Fibroblast of the aortic adventitia (primary cell): ENCODE data around the gene TUBGCP6. TPM values are rescaled to one million over a fixed set of nuclear protein-coding genes. Genes with fewer than 3 reads are reported as not detected.

ENCODE experiments used
- DNase-seq: peaks from one replicate; pipeline ENCODE4 v3.0.0-alpha.2; 2010; ENCODE audit warnings: low read depth
- H3K4me3 ChIP-seq: 2 replicates; pipeline ENCODE4 v1.5.1; 2011; ENCODE audit warnings: low read depth, mild to moderate bottlenecking, control low read depth, low read length, moderate library complexity
- total RNA-seq: library from RNA; depleted of rRNA; stranded (reverse); fragments of >200 nt; gene quantifications from 2 replicates; pipeline ENCODE4 v1.2.3, GENCODE V29; 2012; ENCODE audit warnings: low replicate concordance
- TF ChIP-seq, protein P1 (sequence below): IDR thresholded peaks from 2 replicates; pipeline ENCODE4 v1.5.1; 2011; ENCODE audit warnings: mild to moderate bottlenecking, low read length, control low read depth, inconsistent platforms; ENCODE audit not compliant: insufficient read depth

Gene TUBGCP6
- total RNA-seq, 1 donor: 23.6 TPM

DNA sequence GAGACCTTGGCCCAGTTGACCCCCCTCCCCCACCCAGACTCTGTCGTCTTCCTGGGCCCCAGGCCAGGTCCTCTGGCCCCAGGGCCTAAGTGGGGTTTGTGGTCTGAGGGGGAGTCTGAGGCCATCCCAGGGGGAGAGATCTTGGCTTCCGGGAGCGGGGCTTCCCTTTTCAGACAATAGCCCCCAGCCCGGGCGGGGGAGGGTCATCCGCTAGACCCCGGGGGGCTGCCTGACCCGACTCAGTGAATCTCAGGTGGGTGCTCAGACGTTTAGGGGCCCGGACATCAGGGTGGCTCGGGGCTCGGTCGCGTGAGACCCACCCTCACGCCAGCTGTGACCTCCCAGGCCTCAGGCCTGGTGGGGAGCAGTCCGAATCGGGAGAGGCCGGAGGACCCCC is 24.7 kb upstream of the TUBGCP6 start:
- TF ChIP-seq, protein P1, sequence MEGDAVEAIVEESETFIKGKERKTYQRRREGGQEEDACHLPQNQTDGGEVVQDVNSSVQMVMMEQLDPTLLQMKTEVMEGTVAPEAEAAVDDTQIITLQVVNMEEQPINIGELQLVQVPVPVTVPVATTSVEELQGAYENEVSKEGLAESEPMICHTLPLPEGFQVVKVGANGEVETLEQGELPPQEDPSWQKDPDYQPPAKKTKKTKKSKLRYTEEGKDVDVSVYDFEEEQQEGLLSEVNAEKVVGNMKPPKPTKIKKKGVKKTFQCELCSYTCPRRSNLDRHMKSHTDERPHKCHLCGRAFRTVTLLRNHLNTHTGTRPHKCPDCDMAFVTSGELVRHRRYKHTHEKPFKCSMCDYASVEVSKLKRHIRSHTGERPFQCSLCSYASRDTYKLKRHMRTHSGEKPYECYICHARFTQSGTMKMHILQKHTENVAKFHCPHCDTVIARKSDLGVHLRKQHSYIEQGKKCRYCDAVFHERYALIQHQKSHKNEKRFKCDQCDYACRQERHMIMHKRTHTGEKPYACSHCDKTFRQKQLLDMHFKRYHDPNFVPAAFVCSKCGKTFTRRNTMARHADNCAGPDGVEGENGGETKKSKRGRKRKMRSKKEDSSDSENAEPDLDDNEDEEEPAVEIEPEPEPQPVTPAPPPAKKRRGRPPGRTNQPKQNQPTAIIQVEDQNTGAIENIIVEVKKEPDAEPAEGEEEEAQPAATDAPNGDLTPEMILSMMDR: no peak
- DNase-seq: no peak
- H3K4me3 ChIP-seq: peak overlapping the region; percentile 64

DNA sequence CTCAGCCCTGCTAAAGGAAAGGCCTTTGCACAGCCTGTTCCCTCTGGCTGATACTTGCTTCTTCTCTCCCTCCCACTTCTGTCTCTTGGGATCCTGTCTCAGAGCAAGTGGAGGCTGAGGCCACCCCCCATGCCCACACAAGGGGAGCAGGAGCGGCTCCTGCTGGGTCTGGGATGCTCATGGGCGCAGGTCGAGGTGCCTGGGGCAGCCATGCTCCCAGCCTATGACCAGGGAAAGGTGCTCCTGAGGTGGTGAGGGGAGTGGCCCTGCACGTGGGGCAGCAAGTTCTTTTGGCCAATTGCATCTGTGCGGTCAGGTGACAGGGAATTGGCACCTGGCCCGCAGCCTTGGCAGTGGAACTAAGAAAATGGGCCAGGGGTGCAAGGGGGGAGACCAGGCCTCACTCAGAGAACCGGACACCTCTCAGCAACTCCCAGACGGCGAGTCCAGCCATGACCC is 23.9 kb upstream of the TUBGCP6 start:
- no peak for DNase-seq
- no peak overlapping the region for H3K4me3 ChIP-seq
- TF ChIP-seq, protein P1: no peak

DNA sequence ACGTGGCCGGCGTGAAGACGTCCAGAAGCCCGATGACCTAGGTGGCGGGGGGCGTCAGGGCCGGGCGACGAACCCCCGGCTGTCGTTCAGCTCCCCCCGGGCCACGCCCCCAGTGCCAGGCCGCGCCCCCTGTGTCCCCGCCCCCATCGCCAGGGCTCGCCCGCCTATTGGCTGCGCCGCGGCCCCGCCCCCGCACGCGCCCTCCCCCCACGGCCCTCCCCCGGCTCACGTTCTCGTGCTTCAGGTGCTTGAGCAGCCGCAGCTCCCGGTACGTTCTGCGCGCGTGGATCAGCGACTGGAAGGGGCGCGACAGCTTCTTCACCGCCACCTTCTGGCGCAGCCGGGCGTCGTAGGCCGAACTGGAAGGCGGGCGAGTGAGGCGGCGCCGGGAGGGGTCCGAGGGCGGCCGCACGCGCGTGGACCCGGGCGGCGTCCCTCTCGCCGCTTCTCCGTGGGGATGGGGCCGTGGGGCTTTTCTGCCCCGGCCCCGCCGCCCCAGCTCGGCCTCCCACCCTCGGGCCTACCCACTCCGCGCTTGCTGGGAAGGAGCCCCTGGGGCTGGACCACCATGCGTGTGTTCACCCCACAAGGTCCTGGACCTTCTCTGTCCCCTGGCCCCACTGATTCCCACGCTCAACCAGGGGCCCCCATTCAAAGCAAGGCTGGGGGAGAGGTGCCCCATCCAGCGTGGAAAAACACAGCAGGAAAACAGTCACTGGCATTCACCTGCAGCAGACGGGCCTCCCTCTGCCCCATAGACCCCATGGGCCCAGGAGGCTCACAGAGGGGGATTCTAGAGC is 23.0 kb upstream of the TUBGCP6 start:
- peak; percentile 43 for DNase-seq
- H3K4me3 ChIP-seq: peak overlapping the region; percentile 62
- TF ChIP-seq, protein P1: peak; percentile 18

DNA sequence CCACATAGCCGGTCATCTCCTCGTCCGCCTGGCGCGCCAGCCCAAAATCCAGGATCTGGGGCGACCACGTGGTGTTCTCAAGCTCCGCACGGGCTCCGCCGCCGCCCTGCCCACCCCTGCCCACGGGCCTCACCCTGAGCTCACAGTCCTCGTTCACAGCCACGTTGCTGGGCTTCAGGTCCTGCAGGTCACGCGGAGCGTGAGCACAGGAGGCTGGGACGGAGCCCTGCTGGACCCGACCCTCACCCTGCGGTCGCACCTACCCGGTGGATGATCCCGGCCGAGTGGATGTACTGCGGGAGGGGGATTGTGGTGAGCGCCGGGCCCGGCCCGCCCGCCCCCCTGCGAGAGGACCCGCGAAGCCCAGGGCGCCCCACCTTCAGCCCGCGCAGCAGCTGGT is 22.2 kb upstream of the TUBGCP6 start:
- no peak for DNase-seq
- TF ChIP-seq, protein P1: no peak
- peak overlapping the region; percentile 47 for H3K4me3 ChIP-seq

DNA sequence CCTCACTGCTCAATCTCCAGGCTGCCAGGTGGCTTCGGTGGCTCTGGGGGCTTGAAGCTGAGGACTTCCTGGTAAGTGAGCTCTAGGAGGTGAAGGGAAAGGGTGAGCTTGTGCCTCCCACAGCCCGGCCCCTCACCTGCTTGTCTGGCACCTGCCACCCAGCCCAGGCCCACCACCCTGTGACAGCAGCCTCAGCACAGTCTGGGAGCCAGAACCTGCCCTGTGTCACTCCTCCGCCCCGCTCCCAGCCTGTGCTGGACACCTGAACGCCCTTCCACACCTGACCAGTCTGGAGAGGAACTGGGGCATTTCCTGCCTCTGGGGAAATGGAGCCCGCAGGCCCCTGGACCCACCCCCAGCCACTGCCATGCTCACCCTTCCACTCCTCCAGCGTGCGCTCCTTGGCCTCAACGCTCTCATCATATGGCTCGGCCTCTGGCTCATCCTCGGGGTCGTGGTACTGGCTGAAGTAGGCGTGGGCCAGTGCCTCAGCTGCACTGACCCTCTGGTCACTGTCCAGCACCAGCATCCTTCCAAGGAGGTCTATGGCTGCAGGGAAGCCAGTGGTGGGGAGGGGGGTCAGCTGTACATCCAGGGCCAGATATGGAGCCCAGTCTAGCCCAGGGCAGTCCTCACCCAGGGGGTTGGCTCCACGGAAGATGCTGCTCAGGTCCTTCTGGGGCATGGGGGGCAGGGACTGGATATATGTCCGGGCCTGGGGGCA is 20.3 kb upstream of the TUBGCP6 start:
- TF ChIP-seq, protein P1: no peak
- H3K4me3 ChIP-seq: no peak overlapping the region
- no peak for DNase-seq

DNA sequence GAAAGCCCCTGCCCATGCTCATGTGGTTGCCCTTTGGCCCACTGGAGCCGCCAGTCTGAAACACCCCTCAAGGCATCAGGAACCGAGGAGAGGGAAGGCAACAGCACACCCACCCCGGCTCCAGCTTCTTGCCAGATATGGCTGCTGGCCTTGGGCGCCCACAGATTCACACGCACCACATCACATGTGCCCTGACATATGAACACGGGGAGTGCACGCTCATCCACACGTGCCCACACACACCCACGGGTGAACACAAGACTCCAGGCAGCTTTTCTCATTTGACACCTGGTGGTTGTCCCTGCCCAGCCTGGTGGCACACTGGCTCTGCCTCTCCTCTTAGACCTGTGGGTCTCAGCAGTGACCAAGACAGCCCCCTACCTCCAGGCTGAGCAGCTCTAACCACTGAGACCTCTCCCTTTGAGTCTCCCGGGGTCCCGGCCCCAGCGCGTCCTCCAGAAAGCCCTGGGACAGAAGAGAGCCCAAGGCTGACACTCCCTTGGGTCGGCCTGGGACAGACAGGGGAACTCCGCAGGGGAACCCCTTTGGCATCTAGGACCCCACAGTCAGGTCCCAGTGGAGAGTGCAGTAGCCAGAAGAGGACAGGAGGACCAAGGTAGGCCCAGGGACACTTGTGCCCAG is 19.4 kb upstream of the TUBGCP6 start:
- TF ChIP-seq, protein P1: no peak
- no peak for DNase-seq
- H3K4me3 ChIP-seq: no peak overlapping the region
